NK-92 treated with Interleukin-12 subunit alpha and Interleukin-12 subunit beta, amount 100 ng/mL, for 24 hours (cell line): Measurements from ENCODE around the gene UBL7.

ENCODE experiments used
- DNase-seq: peaks from one replicate; lab custom pipeline; 2025; lab: John Stamatoyannopoulos, UW

Gene UBL7

GRCh38 chr15:74422652-74423430, 38.1 kb downstream of the UBL7 start:
- DNase-seq, result no peak

DNA sequence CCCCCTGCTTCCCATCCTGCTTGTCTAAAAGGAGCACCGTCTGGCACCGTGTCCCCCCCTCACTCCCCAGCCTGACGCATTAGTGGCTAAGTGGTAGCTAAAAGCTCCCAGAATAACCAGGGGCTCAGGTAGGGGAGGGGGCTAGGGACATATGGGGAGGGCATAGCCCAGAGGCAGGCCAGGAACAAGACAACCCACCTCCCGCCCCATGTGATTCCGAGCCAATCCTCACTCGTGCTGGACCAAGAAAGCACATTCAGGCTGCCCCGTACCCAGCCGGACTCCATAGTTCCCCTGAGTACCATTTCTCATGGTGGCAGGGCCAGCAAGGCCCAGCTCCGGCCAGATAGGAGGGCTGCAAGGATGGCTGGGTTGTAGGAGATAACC, 38.7 kb downstream of the UBL7 start:
- DNase-seq, result no peak

GRCh38 chr15:74421302-74422245, 39.4 kb downstream of the UBL7 start:
- DNase-seq, result no peak

- peak; percentile 50 for DNase-seq
These were observed 40.6 kb downstream of the UBL7 start for GRCh38 chr15:74420193-74420905.

DNA sequence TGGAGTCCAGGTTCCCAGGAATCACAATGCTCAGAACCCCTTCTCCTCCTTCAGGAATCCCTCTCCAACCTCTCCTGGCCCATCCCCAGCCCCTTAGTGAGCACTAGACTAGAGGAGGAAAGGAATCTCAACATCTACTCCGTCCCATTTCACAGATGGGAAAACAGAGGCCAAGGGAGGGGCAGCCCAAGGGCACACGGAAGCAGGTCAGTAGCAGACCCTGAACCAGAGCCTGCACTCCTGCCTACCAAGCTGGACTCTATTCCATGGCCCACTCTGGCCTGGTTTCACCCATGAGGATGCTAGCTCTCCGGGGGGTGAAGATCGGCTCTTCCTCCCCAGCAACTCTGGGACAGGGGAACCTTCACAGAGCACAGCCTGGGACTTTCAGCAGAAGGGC, 41.5 kb downstream of the UBL7 start:
- no peak for DNase-seq

DNA sequence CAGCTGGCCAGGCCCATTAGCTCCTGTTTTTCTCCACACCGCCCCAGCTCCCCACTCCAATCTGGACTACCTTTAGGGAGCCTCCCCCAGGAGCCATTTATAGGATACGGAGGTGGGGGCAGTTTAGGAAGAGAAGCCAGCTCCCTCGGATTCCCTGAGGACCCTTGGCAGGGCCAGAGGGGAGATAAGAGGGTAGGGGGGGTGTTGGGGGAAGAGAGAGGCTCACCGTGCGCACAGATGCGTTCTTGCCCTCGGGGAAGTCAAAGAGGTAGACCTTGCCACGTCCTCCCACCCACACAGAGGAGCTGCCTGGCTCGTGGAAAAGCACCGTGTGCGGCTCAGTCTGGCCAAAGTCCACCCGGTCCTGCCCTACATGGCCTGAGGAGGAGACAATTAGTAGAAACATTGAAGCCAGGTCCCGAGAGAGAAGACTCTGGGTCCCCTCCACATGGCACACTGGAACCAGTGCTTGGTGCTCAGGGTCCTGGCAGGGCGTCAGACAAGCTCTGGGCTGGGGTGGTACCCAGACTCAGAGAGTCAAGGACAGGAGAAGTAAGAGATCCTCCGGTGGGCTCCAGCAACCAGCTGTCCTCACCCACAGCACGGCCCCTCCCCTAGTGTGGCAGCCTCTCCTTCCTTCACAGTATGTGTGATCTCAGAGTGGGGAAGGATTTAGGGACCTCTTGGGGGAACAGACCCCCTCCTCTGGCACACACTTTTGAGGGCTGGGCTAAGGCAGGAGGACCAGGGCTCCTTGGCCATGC, 42.2 kb downstream of the UBL7 start:
- no peak for DNase-seq

DNA sequence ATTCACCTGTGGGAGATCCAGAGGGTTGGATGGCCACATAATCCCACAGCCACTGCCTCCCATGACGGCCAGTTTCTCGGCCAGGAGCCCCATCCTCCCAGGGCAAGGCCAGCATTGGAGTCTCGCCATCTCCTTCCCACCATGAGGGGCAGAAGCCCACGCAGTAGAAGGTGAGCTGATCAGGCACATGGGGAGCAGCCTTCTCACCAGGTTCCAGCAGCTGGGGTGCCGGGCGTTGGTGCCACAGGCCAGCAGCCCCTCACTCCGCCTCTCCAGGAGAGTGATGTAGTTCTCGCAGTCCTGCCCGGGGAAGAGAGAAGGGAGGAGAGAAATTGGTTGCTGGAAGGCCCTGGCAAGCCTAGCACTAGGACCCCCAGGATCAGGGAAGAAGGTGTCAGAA, 43.3 kb downstream of the UBL7 start:
- no peak for DNase-seq

GRCh38 chr15:74417225-74417624, 43.7 kb downstream of the UBL7 start:
- DNase-seq, result no peak

DNA sequence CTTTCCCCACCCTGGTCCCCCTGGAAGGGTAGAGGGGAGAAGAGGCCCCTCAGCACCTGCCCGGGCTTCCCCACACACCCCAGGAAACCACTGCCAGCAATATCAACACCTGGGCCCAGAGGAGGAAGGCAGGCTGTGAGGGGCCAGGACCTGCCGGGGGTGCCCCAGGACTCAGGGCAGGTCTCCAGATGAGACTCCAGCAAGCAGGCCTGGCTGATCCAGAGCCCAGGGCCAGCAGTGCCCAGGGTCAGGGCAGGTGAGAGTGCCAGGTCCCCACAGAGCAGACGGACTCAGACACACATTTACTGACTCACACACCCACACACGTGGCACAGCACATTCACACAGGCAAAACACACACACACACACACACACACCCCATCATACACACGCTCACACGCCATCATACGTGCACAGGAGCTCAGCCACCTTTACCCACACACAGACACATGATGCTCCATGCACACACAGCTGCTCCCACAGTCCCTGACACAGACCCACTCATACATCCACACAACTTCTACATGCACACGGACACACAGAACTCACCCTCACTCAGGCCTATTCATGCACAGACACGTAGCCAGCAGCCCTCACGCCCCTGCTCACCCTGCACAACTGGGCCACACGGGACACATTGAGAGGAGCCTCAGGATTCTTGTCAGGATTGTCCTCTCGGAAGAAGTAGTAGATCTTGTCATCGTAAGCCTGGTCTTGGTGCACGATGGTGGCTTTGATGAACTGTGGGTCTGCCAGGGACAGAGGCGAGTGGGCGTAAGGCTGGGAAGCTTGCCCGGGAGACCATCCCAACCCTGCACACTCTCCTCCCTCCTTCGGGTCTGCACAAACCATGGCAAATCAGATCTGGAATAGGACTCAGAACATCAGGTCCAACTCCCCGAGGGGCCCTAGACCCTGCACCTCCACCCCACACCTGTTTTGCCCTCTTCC, 44.7 kb downstream of the UBL7 start:
- no peak for DNase-seq

GRCh38 chr15:74414603-74415338, 46.2 kb downstream of the UBL7 start:
- DNase-seq, result no peak

DNA sequence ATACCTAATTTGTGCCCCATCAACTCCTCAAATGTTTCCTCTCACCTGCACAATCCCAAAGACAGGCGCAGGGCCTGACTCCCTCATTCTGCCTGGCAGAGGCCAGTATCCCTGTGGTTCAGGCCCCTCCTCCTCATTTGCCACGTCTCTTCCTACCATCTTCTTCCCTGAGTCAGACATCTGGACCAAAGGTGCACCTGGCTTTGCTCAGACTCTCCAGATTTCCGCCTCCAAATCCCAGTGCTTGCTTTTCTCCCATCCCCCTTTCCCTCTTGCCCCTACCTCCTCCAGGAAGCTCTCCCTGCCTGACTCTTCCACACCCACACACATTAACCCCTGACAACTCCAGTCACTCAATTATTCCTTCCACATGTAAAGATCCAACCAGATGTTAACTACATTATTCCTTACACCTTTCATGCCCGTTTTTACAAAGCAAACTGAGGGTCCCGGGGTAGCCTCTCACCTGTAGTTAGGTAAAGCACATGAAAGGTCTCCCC, 46.8 kb downstream of the UBL7 start:
- no peak for DNase-seq

- DNase-seq, result no peak
These were observed 47.4 kb downstream of the UBL7 start for GRCh38 chr15:74413350-74414080.

GRCh38 chr15:74412159-74412558, 48.8 kb downstream of the UBL7 start:
- no peak for DNase-seq

DNA sequence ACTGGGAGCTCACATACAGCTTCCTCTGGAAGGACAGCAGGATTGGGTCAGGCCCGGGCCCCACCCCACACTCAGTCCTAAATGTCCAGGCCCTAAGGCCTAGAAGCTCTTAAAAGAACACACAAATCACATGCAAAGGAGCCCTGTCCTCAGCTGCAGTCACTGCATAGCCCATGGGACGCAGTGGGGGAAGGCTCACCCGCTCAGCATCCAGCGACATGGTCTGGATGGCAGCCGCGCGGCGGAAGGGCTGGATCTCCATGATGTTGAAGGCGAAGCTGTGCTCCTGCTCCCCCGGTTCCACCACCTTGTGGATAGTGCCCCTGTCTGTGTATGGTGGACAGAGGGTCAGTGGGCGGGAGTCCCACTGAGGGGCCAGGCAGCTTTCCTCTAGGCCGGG, 49.3 kb downstream of the UBL7 start:
- DNase-seq, result no peak

DNA sequence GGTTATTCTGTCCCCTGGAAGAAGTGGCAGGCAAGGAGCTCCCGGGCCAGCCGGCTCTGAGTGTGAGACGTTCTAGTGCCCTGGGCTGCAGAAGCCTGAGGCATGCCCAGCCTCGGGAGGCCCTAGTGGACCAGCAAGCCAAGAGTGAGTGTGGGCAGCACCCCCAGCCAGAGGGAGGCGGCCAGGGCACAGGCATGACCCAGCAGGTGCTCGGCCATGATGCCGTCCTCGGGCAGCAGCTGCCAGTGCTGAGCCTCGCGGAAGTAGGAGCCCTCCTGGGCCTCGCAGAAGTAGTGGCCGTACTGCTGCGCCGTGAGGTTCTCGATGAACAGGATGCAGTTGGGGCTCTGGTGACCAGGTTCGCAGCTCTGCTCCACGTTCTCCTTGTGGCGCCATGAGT, 50.5 kb downstream of the UBL7 start:
- no peak for DNase-seq

GRCh38 chr15:74409225-74409624, 51.7 kb downstream of the UBL7 start:
- no peak for DNase-seq

DNA sequence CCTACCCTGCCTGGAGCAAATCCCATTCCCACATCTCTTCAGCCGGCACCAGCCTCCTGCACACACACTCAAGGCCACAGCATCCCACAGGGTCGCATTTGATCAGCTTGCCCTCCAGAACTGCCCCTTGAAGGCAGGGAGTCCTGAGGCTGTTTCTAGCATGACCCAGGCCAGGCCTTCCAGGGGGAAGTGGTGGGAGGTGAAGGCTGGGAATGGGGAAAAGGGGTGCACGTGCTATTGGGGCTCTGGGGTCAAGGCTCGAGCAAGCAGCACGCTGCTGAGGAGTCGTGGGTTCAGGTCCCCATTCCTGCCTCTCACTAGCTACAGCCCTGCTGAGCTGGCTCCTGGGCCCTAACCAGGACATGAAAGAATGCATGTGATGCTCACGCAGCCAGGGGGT, 52.1 kb downstream of the UBL7 start:
- DNase-seq, result no peak

GRCh38 chr15:74408385-74408784, 52.6 kb downstream of the UBL7 start:
- DNase-seq, result no peak
